ENCODE measurements around the gene DNMBP.

GRCh38 chr10:99841746-99842145, 168.0 kb downstream of the DNMBP start:
- TF ChIP-seq CTCF (IDR thresholded peaks at IDR 0.05) (no peak), SIN3A (IDR thresholded peaks at IDR 0.05; ENCODE audit: borderline replicate concordance, insufficient read depth, low read depth, low read length) (no peak), POLR2AphosphoS5 (IDR thresholded peaks at IDR 0.05; ENCODE audit: low read depth, low read length) (no peak), TCF7L2 (IDR thresholded peaks at IDR 0.05; ENCODE audit: low read depth, low read length) (no peak)

All from Panc1 (cell line).